ENCODE measurements around the gene GOLGA6C. TPM values are rescaled to one million over a fixed set of nuclear protein-coding genes. Genes with fewer than 3 reads are reported as not detected.
"Not testable (repeated sequence)": the region's sequence is repeated elsewhere in the genome, so short reads cannot be mapped to it uniquely, and the experiment has no call there.

The GOLGA6C gene, protein sequence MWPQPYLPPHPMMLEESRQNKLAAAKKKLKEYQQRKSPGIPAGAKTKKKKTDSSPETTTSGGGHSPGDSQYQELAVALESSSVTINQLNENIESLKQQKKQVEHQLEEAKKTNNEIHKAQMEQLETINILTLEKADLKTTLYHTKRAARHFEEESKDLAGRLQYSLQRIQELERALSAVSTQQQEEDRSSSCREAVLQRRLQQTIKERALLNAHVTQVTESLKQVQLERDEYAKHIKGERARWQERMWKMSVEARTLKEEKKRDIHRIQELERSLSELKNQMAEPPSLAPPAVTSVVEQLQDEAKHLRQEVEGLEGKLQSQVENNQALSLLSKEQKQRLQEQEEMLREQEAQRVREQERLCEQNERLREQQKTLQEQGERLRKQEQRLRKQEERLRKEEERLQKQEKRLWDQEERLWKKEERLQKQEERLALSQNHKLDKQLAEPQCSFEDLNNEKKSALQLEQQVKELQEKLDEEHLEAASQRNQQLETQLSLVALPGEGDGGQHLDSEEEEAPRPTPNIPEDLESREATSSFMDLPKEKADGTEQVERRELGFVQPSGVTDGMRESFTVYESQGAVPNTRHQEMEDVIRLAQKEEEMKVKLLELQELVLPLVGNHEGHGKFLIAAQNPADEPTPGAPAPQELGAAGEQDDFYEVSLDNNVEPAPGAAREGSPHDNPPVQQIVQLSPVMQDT
- polyA plus RNA-seq (ENCODE audit: insufficient read length in 10 of 10), result not detected
- long read RNA-seq, donor 1, result 0 reads
- long read RNA-seq, donor 2, result 0 reads
- long read RNA-seq, donor 3, result 0 reads
- long read RNA-seq, donor 4, result 0 reads
- long read RNA-seq, donor 5, result 0 reads
- long read RNA-seq, donor 6, result 0 reads
- long read RNA-seq, donor 7, result 0 reads
- long read RNA-seq, donor 8, result 0 reads
- long read RNA-seq, donor 9, result 0 reads

DNA sequence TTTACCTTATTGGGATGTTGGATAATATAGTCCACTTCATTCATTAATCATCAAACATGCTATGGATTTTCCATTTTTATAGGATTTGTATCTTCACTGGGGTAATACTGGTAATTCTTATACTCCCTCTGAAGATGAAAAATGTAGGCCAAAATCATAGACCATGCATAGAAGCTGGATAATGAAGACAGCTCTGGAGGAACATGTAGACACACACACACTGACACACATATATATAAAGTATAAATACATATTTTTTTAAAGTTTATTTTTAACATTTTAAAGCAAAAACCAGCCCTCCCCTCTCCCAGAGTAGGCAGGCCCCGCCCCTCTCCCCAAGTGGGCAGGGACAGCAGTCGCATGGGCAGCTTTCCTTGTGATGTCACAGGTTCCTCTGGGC lies at the start of gene GOLGA6C:
Gene GOLGA6C, plus strand, starts transcription at position 301 of the 400 bp plus-strand sequence. CDS start 265 bp downstream, outside the sequence.
- DNase-seq, result not testable (repeated sequence)

GRCh38 chr15:75208501-75209288 lies 49.4 kb upstream of the GOLGA6C start:
- DNase-seq, result no peak

DNA sequence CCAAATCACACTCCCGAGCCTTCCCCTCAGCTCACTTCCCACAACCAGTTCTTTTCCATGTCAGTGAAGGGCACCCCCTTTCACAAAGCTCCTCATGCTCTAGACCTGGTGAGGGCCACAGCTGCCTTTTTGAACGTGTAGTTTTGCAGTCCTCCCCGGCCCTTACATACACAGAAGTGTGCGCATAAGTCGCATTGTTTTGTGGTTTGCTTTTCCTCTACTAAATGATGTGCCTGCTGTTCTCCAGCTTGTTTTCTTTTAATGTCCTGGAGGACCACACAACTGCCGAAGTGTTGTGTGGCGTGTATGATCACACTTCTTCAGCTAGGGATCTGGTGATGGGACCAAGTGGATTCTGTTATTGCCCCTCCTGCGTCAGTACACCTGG lies 48.9 kb upstream of the GOLGA6C start:
- no peak for DNase-seq

DNA sequence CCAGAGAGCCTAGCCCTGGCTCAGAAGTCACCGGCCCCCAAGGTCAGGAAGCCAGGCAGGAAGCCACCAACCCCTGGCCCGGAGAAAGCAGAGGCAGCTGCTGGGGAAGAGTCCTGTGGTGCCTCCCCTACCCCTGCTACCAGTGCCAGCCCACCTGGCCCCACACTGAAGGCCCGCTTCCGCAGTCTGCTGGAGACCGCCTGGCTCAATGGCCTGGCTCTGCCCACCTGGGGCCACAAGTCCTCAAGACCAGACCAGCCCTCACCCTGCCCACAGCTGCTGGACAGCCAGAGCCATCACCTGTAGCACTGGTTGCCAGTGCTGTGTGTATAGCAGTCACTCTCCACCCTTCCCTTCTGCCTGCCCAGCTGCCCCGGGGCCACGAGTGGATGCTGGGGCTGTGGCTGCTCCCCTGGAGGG lies 47.3 kb upstream of the GOLGA6C start:
- DNase-seq, result no peak

- peak in 1 of 3 donors; percentile 37 for DNase-seq
These were observed 46.5 kb upstream of the GOLGA6C start for GRCh38 chr15:75211436-75212199.

DNA sequence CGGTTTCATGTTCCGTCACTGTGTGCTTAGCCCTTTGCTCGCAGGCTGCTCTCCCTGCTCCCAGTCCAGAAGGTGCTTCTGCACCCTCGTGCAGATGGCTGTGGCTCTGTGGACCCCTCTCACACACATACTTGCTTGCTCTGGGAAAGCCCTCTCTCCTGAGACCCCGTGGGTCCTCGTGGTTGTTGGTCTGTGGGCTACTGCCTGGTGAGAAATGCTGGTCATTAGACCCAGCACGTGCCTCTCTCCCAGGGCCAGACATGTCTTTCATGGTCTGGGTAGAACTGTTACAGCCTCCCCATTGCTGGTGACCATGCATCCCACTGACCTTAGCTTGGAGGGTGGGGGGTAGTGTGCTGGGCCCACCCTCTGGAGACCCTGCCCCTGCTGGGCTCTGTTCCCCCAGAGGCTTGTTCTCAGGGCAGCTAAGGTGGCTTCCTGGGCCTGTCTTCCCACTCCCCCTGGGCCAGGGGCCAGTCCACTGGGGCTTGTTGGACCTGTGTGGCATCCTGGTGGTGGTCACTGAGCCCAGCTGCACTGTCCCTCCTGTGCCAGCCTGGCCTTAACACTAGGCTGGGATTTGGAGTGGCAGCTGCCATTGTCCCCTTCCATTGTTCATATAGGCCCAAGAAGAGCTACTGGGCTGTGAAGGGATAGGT lies 45.8 kb upstream of the GOLGA6C start:
- no peak for DNase-seq

GRCh38 chr15:75213212-75213767 lies 44.8 kb upstream of the GOLGA6C start:
- DNase-seq, result no peak

DNA sequence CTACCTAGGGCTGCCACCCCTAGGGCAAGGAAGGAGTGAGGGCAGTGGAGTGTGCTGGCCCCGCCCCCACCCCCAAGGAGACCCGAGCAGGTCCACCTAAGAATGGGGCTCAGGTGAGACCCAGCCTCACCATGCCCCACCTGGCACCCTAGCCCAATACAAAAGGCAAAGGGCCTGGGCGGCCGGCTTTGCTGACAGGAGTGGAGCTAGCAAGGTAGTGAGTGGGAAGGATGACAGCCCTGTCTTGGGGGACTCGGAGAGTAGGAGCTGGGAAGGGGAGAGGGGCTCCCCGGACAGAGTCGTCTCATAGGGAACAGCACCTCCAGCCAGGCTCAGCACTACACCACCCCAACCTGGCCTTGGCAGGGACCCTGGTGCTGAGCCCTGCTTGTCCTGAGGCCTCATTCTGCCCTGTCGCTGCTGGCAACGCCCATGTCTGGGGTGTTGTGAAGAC lies 44.3 kb upstream of the GOLGA6C start:
- no peak for DNase-seq

GRCh38 chr15:75214293-75215096 lies 43.6 kb upstream of the GOLGA6C start:
- no peak for DNase-seq

DNA sequence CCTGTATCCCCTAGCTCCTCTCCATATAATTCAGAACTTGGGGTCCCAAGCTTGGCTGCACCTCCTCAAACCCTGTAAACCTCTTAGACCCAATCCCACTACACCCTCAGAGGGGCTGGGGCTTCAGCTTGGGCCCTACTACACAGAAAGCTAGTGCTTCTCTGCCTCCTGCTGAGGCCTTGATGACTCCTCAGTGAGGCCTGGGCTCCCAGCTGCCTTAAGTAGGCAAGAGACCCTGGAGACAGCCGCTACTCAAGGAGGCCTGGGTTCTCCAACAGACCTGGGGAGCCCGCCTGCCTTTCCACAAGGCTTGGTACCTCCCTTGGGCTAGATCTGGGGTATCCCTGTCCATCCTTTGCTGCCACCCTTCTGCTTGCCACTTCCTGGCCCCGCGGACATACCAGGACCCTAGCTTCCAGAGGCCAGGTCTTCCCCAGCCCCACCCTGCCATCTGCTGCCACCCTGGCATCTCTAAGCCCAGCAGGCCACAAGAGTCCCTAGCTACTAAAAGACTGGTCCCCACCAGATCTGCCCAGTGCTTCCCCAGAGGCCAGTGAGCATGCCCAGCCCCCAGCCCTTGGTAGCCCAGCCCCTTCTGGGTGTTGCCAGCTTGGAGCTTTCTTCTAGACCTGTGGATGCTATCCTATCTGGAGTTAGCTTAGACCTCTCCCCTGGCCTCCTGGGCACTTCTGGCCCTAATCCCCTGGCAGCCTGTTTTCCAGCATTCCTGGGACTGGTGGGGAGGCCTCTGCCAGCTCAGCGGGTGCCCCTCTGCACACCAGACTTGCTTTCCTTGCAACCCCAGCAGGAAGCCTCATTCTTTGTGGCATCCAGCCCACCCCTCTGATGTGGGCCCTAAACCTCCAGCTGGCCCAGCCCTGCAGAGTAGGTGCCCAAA lies 42.8 kb upstream of the GOLGA6C start:
- no peak for DNase-seq

DNA sequence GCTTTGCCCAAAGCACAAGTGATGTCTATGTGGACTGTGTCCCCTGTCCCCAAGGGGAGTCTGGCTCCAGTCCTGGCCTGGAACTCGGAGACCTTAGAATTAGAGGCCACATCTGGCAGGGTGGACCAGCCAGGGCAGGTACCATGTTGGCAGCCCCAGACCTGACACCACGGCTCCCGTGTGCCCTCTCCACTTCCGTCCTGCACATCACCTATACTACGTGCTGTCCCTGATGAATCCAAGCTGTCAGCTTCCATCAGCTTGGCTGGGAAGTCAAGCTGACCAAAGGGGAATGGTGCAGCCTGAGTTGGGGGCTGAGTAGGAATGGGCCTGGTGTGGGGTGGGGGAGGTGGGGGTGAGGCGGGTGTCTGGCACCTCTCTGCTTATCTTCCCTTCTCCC lies 41.1 kb upstream of the GOLGA6C start:
- DNase-seq, result no peak

GRCh38 chr15:75217574-75217973 lies 40.6 kb upstream of the GOLGA6C start:
- not testable (repeated sequence) for DNase-seq

DNA sequence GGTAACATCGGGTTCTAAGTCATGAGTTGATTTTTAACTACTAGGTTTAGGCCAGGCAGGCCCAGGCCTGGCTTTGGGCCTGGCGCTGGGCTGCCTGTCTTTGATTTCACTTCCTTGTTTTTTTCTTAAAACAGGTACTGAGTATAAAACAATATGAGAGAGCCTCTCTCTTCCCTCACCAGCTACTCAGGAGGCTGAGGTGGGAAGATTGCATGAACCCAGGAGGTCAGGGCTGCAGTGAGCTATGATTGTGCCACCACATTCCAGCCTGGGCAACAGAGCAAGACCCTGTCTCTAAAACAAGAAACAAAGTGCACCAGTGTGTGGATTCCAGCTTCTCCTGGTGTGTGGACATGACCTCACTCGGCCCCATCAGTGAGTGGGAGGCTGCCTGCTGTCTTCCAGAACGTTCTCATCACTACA lies 38.6 kb upstream of the GOLGA6C start:
- not testable (repeated sequence) for DNase-seq

DNA sequence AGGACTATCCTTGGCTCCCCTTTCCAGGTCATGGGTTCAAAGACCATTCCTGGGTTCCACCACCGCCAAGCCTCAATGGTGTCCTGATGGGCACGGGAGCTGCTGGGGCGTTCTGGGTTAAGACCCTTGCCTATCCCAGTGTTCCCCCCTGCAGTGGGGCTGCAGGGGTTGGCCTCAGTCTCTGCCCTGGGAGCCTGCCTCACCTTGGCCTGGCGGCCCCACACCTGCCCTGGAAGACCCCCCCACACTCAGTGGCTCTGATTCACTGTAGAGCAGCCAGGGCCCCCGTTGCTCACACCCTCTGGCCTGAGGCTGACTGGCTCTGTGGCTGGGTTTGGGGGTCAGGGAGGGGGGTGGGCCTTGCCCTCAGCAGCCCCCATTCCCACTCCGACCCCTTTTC lies 34.4 kb upstream of the GOLGA6C start:
- DNase-seq, result no peak

DNA sequence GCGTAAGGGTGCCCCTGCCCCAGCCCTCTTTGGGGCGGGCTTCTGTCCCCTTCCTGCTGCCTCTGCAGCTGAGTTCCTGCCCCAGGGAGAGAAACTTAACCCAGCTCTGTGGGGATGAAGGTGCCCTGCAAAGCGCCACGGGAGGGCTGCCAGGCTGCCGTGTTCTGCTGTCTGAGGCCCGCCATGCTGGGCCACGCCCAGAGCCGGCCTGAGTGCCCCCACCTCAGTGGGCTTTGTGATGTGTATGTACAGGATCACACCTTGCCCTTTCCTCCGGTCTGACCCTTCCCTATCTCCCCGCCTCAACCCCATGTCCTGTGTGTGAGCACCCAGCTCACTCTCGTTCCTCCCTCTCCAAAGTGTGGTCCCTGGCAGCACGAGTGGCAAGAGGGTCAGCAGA lies 33.9 kb upstream of the GOLGA6C start:
- DNase-seq, result no peak

- DNase-seq, result not testable (repeated sequence)
These were observed 32.9 kb upstream of the GOLGA6C start for GRCh38 chr15:75225102-75225836.

Data from muscle of back (tissue), 13 donors.